ENCODE measurements around the gene KCNMA1. TPM values are rescaled to one million over a fixed set of nuclear protein-coding genes. Genes with fewer than 3 reads are reported as not detected.

The KCNMA1 gene
- total RNA-seq, 1 experiment from 2014 or later, result 0.49 TPM

DNA sequence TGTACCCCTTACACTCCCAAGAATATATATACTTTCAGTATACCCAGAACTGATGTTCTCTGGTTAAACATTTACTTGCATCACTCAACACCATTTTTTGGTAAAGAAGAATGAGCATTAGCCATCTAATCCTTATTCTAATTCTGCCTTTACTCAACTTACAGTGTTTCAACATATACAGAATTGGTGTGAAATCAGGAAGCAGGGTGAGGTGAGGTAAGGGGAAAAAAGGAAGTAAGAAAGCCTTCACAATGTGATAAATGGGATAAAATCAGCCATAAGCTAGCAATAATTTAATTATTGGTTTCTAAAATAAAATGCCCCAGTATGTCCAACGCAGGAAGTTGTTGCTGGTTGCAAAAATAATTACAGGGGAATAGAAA is 605.4 kb downstream of the KCNMA1 start:
- POLR2A ChIA-PET, result no interaction called here
- Histone ChIP-seq H4K20me1 (ENCODE audit: insufficient read depth) (no peaks in the 10 kb centered on the region), H3K9ac (ENCODE audit: low read length) (no peak overlapping the region), H3K4me3 (replicated peaks in 1 of 2; ENCODE audit: low read depth in 1 of 2, low read length in 2 of 2) (no peak overlapping the region), H3K36me3 (ENCODE audit: control insufficient read depth in 1 of 2, insufficient read depth in 2 of 2, low read length in 2 of 2) (no peaks in the 10 kb centered on the region), H3K27ac (ENCODE audit: low read depth, low read length) (no peak overlapping the region), H3K4me1 (ENCODE audit: control insufficient read depth in 1 of 2, insufficient read depth in 2 of 2, low read length in 2 of 2) (no peaks in the 10 kb centered on the region), H3K79me2 (ENCODE audit: insufficient read depth, low read length) (no peaks in the 10 kb centered on the region), H2AFZ (ENCODE audit: low read depth, low read length, poor library complexity, severe bottlenecking) (no peak overlapping the region), H3K27me3 (ENCODE audit: insufficient read depth, low read length) (peaks cover 64% of the 10 kb centered on the region), H3K4me2 (ENCODE audit: low read length) (no peak overlapping the region), H3K9me3 (ENCODE audit: control insufficient read depth in 1 of 2, insufficient read depth in 1 of 2, low read depth in 1 of 2, low read length in 2 of 2) (no peaks in the 10 kb centered on the region), H3K9me2 (ENCODE audit: insufficient read depth) (no peaks in the 10 kb centered on the region)
- ATAC-seq (no peak), DNase-seq (ENCODE audit: low read depth, low spot score) (no peak)
- no TSS peak for BruUV-seq (replicated peaks)
- CTCF ChIA-PET, result interaction anchor here (1.6 kb wide), 1 partner anchor 27 kb away, joined by 3 read pairs; no protein-coding TSS in a partner anchor
- RAD21 ChIA-PET (ENCODE audit: low non-redundant PET in 1 of 2, low total read pairs in 2 of 2, uncharacterized antibody in 2 of 2, unreplicated experiment in 2 of 2), result no interaction called here
- intact Hi-C loops (cut with micrococcal nuclease), result no loop called here
- no peak for TF ChIP-seq CEBPB (IDR thresholded peaks at IDR 0.05; ENCODE audit: low read depth)
- TF ChIP-seq RAD21 (IDR thresholded peaks at IDR 0.05; ENCODE audit: low read depth), result no peak
- no peak for TF ChIP-seq TCF7L2 (IDR thresholded peaks at IDR 0.05; ENCODE audit: borderline replicate concordance, extremely low read depth, insufficient read depth, insufficient read length)
- TF ChIP-seq, protein P1, sequence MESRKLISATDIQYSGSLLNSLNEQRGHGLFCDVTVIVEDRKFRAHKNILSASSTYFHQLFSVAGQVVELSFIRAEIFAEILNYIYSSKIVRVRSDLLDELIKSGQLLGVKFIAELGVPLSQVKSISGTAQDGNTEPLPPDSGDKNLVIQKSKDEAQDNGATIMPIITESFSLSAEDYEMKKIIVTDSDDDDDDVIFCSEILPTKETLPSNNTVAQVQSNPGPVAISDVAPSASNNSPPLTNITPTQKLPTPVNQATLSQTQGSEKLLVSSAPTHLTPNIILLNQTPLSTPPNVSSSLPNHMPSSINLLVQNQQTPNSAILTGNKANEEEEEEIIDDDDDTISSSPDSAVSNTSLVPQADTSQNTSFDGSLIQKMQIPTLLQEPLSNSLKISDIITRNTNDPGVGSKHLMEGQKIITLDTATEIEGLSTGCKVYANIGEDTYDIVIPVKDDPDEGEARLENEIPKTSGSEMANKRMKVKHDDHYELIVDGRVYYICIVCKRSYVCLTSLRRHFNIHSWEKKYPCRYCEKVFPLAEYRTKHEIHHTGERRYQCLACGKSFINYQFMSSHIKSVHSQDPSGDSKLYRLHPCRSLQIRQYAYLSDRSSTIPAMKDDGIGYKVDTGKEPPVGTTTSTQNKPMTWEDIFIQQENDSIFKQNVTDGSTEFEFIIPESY (IDR thresholded peaks at IDR 0.05; ENCODE audit: extremely low read depth, insufficient replicate concordance, low read length), result no peak
- TF ChIP-seq CBX3 (IDR thresholded peaks at IDR 0.05; ENCODE audit: low read depth), result no peak
- no peak for TF ChIP-seq EGR1 (IDR thresholded peaks at IDR 0.05; ENCODE audit: low read depth)
- no peak for TF ChIP-seq ELF1 (IDR thresholded peaks at IDR 0.05; ENCODE audit: borderline replicate concordance, low read depth)
- TF ChIP-seq, protein P2, sequence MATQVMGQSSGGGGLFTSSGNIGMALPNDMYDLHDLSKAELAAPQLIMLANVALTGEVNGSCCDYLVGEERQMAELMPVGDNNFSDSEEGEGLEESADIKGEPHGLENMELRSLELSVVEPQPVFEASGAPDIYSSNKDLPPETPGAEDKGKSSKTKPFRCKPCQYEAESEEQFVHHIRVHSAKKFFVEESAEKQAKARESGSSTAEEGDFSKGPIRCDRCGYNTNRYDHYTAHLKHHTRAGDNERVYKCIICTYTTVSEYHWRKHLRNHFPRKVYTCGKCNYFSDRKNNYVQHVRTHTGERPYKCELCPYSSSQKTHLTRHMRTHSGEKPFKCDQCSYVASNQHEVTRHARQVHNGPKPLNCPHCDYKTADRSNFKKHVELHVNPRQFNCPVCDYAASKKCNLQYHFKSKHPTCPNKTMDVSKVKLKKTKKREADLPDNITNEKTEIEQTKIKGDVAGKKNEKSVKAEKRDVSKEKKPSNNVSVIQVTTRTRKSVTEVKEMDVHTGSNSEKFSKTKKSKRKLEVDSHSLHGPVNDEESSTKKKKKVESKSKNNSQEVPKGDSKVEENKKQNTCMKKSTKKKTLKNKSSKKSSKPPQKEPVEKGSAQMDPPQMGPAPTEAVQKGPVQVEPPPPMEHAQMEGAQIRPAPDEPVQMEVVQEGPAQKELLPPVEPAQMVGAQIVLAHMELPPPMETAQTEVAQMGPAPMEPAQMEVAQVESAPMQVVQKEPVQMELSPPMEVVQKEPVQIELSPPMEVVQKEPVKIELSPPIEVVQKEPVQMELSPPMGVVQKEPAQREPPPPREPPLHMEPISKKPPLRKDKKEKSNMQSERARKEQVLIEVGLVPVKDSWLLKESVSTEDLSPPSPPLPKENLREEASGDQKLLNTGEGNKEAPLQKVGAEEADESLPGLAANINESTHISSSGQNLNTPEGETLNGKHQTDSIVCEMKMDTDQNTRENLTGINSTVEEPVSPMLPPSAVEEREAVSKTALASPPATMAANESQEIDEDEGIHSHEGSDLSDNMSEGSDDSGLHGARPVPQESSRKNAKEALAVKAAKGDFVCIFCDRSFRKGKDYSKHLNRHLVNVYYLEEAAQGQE (IDR thresholded peaks at IDR 0.05; ENCODE audit: low read depth), result no peak
- no peak for TF ChIP-seq POLR2A (IDR thresholded peaks at IDR 0.05; ENCODE audit: borderline replicate concordance, extremely low read depth, insufficient read depth, insufficient read length)
- no peak for TF ChIP-seq ZNF274 (IDR thresholded peaks at IDR 0.05; ENCODE audit: low read depth, low read length)
- no peak for TF ChIP-seq POLR2AphosphoS5 (IDR thresholded peaks at IDR 0.05; ENCODE audit: low read depth, low read length)
- TF ChIP-seq FOSL1 (IDR thresholded peaks at IDR 0.05; ENCODE audit: low read depth), result no peak
- TF ChIP-seq, protein P3, sequence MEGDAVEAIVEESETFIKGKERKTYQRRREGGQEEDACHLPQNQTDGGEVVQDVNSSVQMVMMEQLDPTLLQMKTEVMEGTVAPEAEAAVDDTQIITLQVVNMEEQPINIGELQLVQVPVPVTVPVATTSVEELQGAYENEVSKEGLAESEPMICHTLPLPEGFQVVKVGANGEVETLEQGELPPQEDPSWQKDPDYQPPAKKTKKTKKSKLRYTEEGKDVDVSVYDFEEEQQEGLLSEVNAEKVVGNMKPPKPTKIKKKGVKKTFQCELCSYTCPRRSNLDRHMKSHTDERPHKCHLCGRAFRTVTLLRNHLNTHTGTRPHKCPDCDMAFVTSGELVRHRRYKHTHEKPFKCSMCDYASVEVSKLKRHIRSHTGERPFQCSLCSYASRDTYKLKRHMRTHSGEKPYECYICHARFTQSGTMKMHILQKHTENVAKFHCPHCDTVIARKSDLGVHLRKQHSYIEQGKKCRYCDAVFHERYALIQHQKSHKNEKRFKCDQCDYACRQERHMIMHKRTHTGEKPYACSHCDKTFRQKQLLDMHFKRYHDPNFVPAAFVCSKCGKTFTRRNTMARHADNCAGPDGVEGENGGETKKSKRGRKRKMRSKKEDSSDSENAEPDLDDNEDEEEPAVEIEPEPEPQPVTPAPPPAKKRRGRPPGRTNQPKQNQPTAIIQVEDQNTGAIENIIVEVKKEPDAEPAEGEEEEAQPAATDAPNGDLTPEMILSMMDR (IDR thresholded peaks at IDR 0.05 in 2 of 3, conservative IDR thresholded peaks at IDR 0.05 in 1 of 3; ENCODE audit: borderline replicate concordance in 1 of 3, insufficient read depth in 1 of 3, low read depth in 2 of 3, low read length in 2 of 3), result no peak

Data from HCT116 (cell line).